Keratinocyte (primary cell): ENCODE measurements around the gene UTP14C. TPM values are rescaled to one million over a fixed set of nuclear protein-coding genes. Genes with fewer than 3 reads are reported as not detected.

ENCODE experiments used
- DNase-seq: peaks from one replicate; pipeline ENCODE4 v3.0.0-alpha.2; 2011; ENCODE audit warnings: low read depth, missing footprints, low spot score
- FAIRE-seq: peaks from 2 replicates; lab custom pipeline; 2011; peaks lifted over from hg19 to GRCh38; lab: Jason Lieb, UNC
- H2AFZ ChIP-seq: 2 replicates; pipeline ENCODE4 v1.6.0; 2012; ENCODE audit warnings: low read length, control low read depth, inconsistent platforms; ENCODE audit not compliant: control insufficient read depth
- H3K27ac ChIP-seq: 2 replicates; pipeline ENCODE4 v1.5.1; 2011; ENCODE audit warnings: low read length; ENCODE audit not compliant: control insufficient read depth, insufficient read depth
- H3K27me3 ChIP-seq: 3 replicates; pipeline ENCODE4 v1.6.0; 2011; ENCODE audit warnings: low read length; ENCODE audit not compliant: control insufficient read depth, insufficient read depth; ENCODE audit errors: extremely low read depth
- H3K36me3 ChIP-seq, 2 experiments: 2 replicates in 1 of 2; 3 replicates in 1 of 2; pipeline ENCODE4 v1.5.1; 2011; ENCODE audit warnings: low read length in 2 of 2, mild to moderate bottlenecking in 1 of 2; ENCODE audit not compliant: control insufficient read depth in 2 of 2, insufficient read depth in 2 of 2; ENCODE audit errors: extremely low read depth in 1 of 2
- H3K4me1 ChIP-seq: 3 replicates; pipeline ENCODE4 v1.5.1; 2011; ENCODE audit warnings: low read length; ENCODE audit not compliant: control insufficient read depth, insufficient read depth; ENCODE audit errors: extremely low read depth
- H3K4me2 ChIP-seq: 3 replicates; pipeline ENCODE4 v1.6.0; 2011; ENCODE audit warnings: low read depth, low read length; ENCODE audit not compliant: control insufficient read depth, insufficient read depth; ENCODE audit errors: extremely low read depth
- H3K4me3 ChIP-seq, 3 experiments: fragments of 200-600 bp in 1 of 3; sonication (generic) in 1 of 3; 2 replicates in 2 of 3; 3 replicates in 1 of 3; pipeline ENCODE4 v1.5.1; 2011 to 2016; ENCODE audit warnings: low read length in 3 of 3, mild to moderate bottlenecking in 3 of 3, control low read depth in 2 of 3, inconsistent platforms in 1 of 3, low read depth in 1 of 3, mixed read lengths in 1 of 3, mixed run types in 1 of 3, moderate library complexity in 1 of 3; ENCODE audit not compliant: control insufficient read depth in 2 of 3, insufficient read depth in 2 of 3; ENCODE audit errors: extremely low read depth in 1 of 3
- H3K79me2 ChIP-seq: 2 replicates; pipeline ENCODE4 v1.6.0; 2012; ENCODE audit warnings: low read length; ENCODE audit not compliant: control insufficient read depth, insufficient read depth
- H3K9ac ChIP-seq: 3 replicates; pipeline ENCODE4 v1.6.0; 2011; ENCODE audit warnings: low read length; ENCODE audit not compliant: control insufficient read depth, insufficient read depth; ENCODE audit errors: extremely low read depth
- H3K9me1 ChIP-seq: 3 replicates; pipeline ENCODE4 v1.6.0; 2011; ENCODE audit warnings: low read length; ENCODE audit not compliant: control insufficient read depth, insufficient read depth; ENCODE audit errors: extremely low read depth
- H3K9me3 ChIP-seq: 2 replicates; pipeline ENCODE4 v1.5.1; 2012; ENCODE audit warnings: low read depth, low read length; ENCODE audit not compliant: control insufficient read depth
- H4K20me1 ChIP-seq: 3 replicates; pipeline ENCODE4 v1.6.0; 2011; ENCODE audit warnings: low read length; ENCODE audit not compliant: control insufficient read depth, insufficient read depth; ENCODE audit errors: extremely low read depth
- EZH2 ChIP-seq: IDR thresholded peaks from one replicate; pipeline ENCODE4 v1.6.1; 2012; ENCODE audit warnings: inconsistent platforms, mild to moderate bottlenecking, low read length, moderate library complexity
- dilution Hi-C: fragments of 300-500 bp; cut with MboI; formaldehyde crosslinking; loops from one replicate; pipeline ENCODE4 v1.7.0; 2020; ENCODE audit warnings: low sequenced_read_pairs; ENCODE audit not compliant: extremely low pct_ligation_motif_present
- polyA plus RNA-seq, 5 experiments: library from polyadenylated mRNA; depleted of rRNA in 3 of 5; stranded (reverse) in 3 of 5; stranded (forward) in 1 of 5; unstranded in 1 of 5; fragments of >200 nt; gene quantifications; 1 replicate in 1 of 5; 2 replicates in 3 of 5; 3 replicates in 1 of 5; pipeline versions ENCODE4 v1.2.1 to v1.2.3, GENCODE V29; 2011 to 2012; ENCODE audit warnings: missing spikeins in 2 of 5, low read depth in 1 of 5, low replicate concordance in 1 of 5
- TF ChIP-seq, protein P1 (sequence below), 3 experiments: IDR thresholded peaks in 1 of 3; conservative IDR thresholded peaks in 1 of 3; optimal IDR thresholded peaks in 1 of 3; 2 replicates in 2 of 3; 3 replicates in 1 of 3; pipeline versions ENCODE3 to v1.5.1; 2011; ENCODE audit warnings: low read length in 3 of 3, mild to moderate bottlenecking in 3 of 3, moderate library complexity in 2 of 3, control low read depth in 1 of 3, inconsistent platforms in 1 of 3; ENCODE audit not compliant: insufficient read depth in 2 of 3; ENCODE audit errors: extremely low read depth in 1 of 3

Gene UTP14C
- polyA plus RNA-seq, 1 donor (not counting 4 experiments of a cell fraction or from before 2014, with no cell fraction given), result 10.8 TPM

DNA sequence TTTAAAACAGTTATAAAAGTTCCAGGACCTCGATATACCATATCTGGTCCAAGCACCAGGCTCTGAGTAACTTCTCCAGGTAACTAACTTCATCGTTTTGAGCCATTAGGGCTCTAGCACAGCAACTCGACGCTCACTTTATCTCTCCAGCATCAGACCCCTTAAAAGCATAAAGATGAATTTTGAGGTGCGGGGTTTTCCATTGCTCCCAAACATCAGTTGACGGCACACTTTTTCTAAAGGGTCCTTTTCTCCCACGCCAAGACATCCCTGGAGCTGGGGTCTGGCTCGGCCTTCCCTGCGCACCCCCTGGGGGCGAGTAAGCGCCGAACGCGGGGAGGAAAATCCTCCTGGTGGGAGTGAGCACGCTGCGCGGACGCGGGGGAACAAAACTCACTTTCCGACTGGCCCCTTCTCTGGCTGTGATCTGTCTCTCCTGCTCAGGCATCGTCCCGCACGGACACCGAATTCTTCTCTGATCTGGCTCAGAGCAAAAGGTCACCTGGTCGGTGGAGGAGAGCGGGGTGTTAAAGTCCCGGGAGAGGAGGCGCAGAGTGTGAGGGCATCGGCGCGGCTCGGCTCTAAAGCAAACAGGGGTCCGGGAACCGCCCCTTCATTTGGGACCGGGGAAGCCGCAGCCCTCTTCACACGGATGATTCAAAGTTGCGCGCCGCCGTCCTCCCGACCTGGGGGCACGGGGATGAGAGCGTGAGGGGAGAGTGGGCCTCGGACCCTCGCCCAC lies 13.4 kb upstream of the UTP14C start, which contains the start of gene ATP7B:
ATP7B (minus strand) TSS at position 561 of the 742 bp plus-strand sequence; CDS start at position 448, 113 bp downstream.
- no peak for FAIRE-seq

DNA sequence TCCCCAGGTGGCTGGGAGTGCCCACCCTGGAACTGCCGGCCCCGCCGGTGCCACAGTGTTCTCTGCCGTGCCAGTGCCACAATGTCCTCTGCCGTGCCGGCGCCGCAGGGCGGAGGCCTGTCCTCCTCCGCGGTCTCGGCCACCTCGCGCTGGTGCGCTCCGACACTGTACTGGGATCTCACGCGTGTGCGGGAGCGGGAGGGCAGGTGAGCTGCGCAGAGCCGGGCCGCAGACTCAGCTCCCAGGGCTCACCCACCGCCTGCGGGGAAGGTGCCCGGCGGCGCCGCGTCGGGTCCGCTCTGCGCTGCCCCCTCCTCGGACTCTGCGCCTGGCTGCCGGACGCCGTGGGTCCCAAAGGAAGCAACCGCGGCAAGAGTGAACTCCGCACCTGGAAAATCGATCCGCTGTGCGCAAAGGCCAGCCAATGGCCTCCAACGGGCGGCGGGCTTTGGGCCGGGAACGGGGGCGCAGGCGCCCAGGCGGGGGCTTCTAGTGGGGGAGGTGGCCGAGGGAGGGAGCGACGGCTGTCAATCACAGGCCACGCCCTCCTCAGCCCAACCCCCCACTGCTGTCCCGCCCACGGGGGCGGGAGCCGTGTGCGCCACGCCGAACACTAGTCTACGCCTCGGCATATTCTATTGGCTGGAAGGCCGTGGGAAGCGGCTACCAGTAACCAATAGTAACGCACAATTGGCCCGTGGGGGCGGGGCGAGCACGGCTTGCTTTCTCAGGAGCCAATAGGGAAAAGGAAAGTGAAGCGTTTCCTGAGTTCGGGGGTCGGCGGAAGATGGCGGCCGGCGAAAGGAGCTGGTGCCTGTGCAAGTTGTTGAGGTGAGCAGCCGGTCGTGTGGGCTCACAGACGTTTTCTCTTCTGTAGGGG lies 12.6 kb upstream of the UTP14C start, which contains the start of gene ALG11:
ALG11 (plus strand) TSS at position 767 of the 880 bp plus-strand sequence; CDS start at position 788, 21 bp downstream.
- DNase-seq (peak; percentile 56), FAIRE-seq (peak; percentile 64)
- TF ChIP-seq, protein P1, sequence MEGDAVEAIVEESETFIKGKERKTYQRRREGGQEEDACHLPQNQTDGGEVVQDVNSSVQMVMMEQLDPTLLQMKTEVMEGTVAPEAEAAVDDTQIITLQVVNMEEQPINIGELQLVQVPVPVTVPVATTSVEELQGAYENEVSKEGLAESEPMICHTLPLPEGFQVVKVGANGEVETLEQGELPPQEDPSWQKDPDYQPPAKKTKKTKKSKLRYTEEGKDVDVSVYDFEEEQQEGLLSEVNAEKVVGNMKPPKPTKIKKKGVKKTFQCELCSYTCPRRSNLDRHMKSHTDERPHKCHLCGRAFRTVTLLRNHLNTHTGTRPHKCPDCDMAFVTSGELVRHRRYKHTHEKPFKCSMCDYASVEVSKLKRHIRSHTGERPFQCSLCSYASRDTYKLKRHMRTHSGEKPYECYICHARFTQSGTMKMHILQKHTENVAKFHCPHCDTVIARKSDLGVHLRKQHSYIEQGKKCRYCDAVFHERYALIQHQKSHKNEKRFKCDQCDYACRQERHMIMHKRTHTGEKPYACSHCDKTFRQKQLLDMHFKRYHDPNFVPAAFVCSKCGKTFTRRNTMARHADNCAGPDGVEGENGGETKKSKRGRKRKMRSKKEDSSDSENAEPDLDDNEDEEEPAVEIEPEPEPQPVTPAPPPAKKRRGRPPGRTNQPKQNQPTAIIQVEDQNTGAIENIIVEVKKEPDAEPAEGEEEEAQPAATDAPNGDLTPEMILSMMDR (optimal IDR thresholded peaks at IDR 0.05 in 1 of 3, IDR thresholded peaks at IDR 0.05 in 1 of 3, conservative IDR thresholded peaks at IDR 0.05 in 1 of 3; ENCODE audit: extremely low read depth in 1 of 3, insufficient read depth in 2 of 3, low read length in 3 of 3), result no peak
- no peak for TF ChIP-seq EZH2
- Histone ChIP-seq H3K27me3 (peaks cover 10% of the 10 kb centered on the region), H3K27ac (peak within 1 kb of the TSS; percentile 78), H3K4me3 (peak within 1 kb of the TSS; percentile 61 to 77 (median 64)), H3K9me1 (no peaks in the 10 kb centered on the region), H3K9me3 (no peaks in the 10 kb centered on the region), H3K4me2 (peak within 1 kb of the TSS; percentile 92), H3K4me1 (peaks cover 14% of the 10 kb centered on the region), H3K36me3 (no peaks in the 10 kb centered on the region), H4K20me1 (peaks cover 3% of the 10 kb centered on the region), H2AFZ (peak within 1 kb of the TSS; percentile 95), H3K79me2 (peaks cover 44% of the 10 kb centered on the region), H3K9ac (peak within 1 kb of the TSS; percentile 83)
- dilution Hi-C loops, result no loop called here

More for the DNA sequence above, 13.4 kb upstream of the UTP14C start, which contains the start of gene ATP7B:
- DNase-seq, result no peak
- peaks cover 3% of the 10 kb centered on the region for H4K20me1 ChIP-seq
- peak within 1 kb of the TSS; percentile 92 for H3K4me2 ChIP-seq
- H2AFZ ChIP-seq, result peak within 1 kb of the TSS; percentile 95
- dilution Hi-C loops, result no loop called here
- H3K36me3 ChIP-seq, result no peaks in the 10 kb centered on the region
- H3K9me1 ChIP-seq, result no peaks in the 10 kb centered on the region
- TF ChIP-seq, protein P1 (optimal IDR thresholded peaks at IDR 0.05 in 1 of 3, IDR thresholded peaks at IDR 0.05 in 1 of 3, conservative IDR thresholded peaks at IDR 0.05 in 1 of 3; ENCODE audit: extremely low read depth in 1 of 3, insufficient read depth in 2 of 3, low read length in 3 of 3), result no peak
- TF ChIP-seq EZH2, result no peak
- peak within 1 kb of the TSS; percentile 61 to 77 (median 64) for H3K4me3 ChIP-seq
- H3K79me2 ChIP-seq, result peaks cover 36% of the 10 kb centered on the region
- peak within 1 kb of the TSS; percentile 83 for H3K9ac ChIP-seq
- peaks cover 10% of the 10 kb centered on the region for H3K27me3 ChIP-seq
- no peaks in the 10 kb centered on the region for H3K9me3 ChIP-seq
- H3K27ac ChIP-seq, result peak within 1 kb of the TSS; percentile 78
- H3K4me1 ChIP-seq, result peaks cover 18% of the 10 kb centered on the region
